COLO668 (cell line): ENCODE data around the gene CSTF2T.

Experiments used
- DNase-seq: peaks from one replicate; lab custom pipeline; 2025; ENCODE audit not compliant: unreplicated experiment; lab: John Stamatoyannopoulos, UW

CSTF2T gene

GRCh38 chr10:51699475-51700227 lies at the start of gene CSTF2T:
CSTF2T (minus strand) TSS chr10:51699595; CDS start chr10:51699549, 46 bp downstream.
- peak; percentile 83 for DNase-seq

- no peak for DNase-seq
These were observed 49.6 kb upstream of the CSTF2T start for GRCh38 chr10:51748959-51749358.

- no peak for DNase-seq
These were observed 47.8 kb upstream of the CSTF2T start for GRCh38 chr10:51747216-51747615.

- DNase-seq = no peak
These were observed 46.0 kb upstream of the CSTF2T start for GRCh38 chr10:51745397-51745796.

GRCh38 chr10:51744235-51745000 lies 45.0 kb upstream of the CSTF2T start:
- DNase-seq = no peak

GRCh38 chr10:51743146-51743545 lies 43.8 kb upstream of the CSTF2T start:
- no peak for DNase-seq

GRCh38 chr10:51733057-51733456 lies 33.7 kb upstream of the CSTF2T start:
- DNase-seq = no peak

GRCh38 chr10:51729822-51730555 lies 30.6 kb upstream of the CSTF2T start:
- peak; percentile 6 for DNase-seq

- no peak for DNase-seq
These were observed 24.6 kb upstream of the CSTF2T start for GRCh38 chr10:51724038-51724437.

- no peak for DNase-seq
These were observed 19.5 kb upstream of the CSTF2T start for GRCh38 chr10:51718804-51719291.

- no peak for DNase-seq
These were observed 17.6 kb upstream of the CSTF2T start for GRCh38 chr10:51716981-51717380.

- no peak for DNase-seq
These were observed 12.1 kb upstream of the CSTF2T start for GRCh38 chr10:51711519-51711891.

- DNase-seq = no peak
These were observed 10.1 kb upstream of the CSTF2T start for GRCh38 chr10:51709324-51709972.

GRCh38 chr10:51708609-51709008 lies 9.2 kb upstream of the CSTF2T start:
- DNase-seq = no peak

- DNase-seq = no peak
These were observed 8.5 kb upstream of the CSTF2T start for GRCh38 chr10:51707821-51708424.

- no peak for DNase-seq
These were observed 8.0 kb upstream of the CSTF2T start for GRCh38 chr10:51707392-51707791.

- no peak for DNase-seq
These were observed 6.8 kb upstream of the CSTF2T start for GRCh38 chr10:51706225-51706624.

- no peak for DNase-seq
These were observed 6.4 kb upstream of the CSTF2T start for GRCh38 chr10:51705774-51706173.

GRCh38 chr10:51700228-51700817 lies 928 bp upstream of the CSTF2T start:
- peak; percentile 48 for DNase-seq

GRCh38 chr10:51699145-51699474 lies 285 bp downstream of the CSTF2T start:
- DNase-seq = no peak
